ENCODE results near the gene USP31.

DNA sequence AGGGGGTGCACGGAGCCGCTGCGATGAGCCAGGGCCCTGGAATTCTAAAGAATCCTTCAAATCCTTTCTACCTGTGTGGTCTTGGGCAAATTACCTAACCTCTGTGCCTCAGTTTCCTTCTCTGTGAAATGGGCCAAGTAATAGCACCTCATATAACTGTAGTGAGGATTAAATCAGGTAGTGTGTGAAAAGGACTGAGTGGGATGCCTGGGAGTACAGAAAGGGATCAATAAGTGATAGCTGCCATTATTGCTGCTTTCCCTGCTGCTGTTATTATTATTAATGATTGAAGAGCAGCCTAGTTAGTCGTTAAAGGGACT, 34.3 kb upstream of the USP31 start:
- no peak for TF ChIP-seq CTCF (CRISPR knock-in tag; IDR thresholded peaks at IDR 0.05)
- TF ChIP-seq POLR2AphosphoS2 (IDR thresholded peaks at IDR 0.05; ENCODE audit: low read depth, low read length), result no peak

All from HepG2 (cell line).